T-helper 2 cell (primary cell): ENCODE results near the gene NXN.
"Not testable (repeated sequence)": the region's sequence is repeated elsewhere in the genome, so short reads cannot be mapped to it uniquely, and the experiment has no call there.

Experiments
- DNase-seq, 5 experiments: peaks; one replicate each; pipeline versions ENCODE4 v3.0.0 to v3.0.0-alpha.2; 2012 to 2022

NXN gene

GRCh38 chr17:882827-883585 is 96.6 kb downstream of the NXN start:
- DNase-seq: no peak

- no peak for DNase-seq
Measured at GRCh38 chr17:881778-882177, 97.8 kb downstream of the NXN start.

GRCh38 chr17:880443-881269 is 98.9 kb downstream of the NXN start:
- no peak for DNase-seq

GRCh38 chr17:879546-880442 is 99.8 kb downstream of the NXN start:
- DNase-seq: peak; percentile 35 to 77 (median 44)

GRCh38 chr17:877630-878029 is 101.9 kb downstream of the NXN start:
- no peak for DNase-seq

GRCh38 chr17:876272-876671 is 103.3 kb downstream of the NXN start:
- DNase-seq: peak in 3 of 5 experiments; percentile 9 to 79 (median 15)

- not testable (repeated sequence) for DNase-seq
Measured at GRCh38 chr17:874590-874989, 105.0 kb downstream of the NXN start.

- DNase-seq: no peak
Measured at GRCh38 chr17:872855-873254, 106.7 kb downstream of the NXN start.

- no peak for DNase-seq
Measured at GRCh38 chr17:871751-872519, 107.6 kb downstream of the NXN start.

GRCh38 chr17:869567-870525 is 109.7 kb downstream of the NXN start:
- no peak for DNase-seq

- no peak for DNase-seq
Measured at GRCh38 chr17:869086-869485, 110.5 kb downstream of the NXN start.

- no peak for DNase-seq
Measured at GRCh38 chr17:867896-868489, 111.6 kb downstream of the NXN start.

- DNase-seq: not testable (repeated sequence)
Measured at GRCh38 chr17:867238-867637, 112.3 kb downstream of the NXN start.

GRCh38 chr17:866568-867103 is 112.9 kb downstream of the NXN start:
- no peak for DNase-seq

GRCh38 chr17:864315-864714 is 115.3 kb downstream of the NXN start:
- no peak for DNase-seq

- peak in 1 of 5 experiments; percentile 11 for DNase-seq
Measured at GRCh38 chr17:863880-864279, 115.7 kb downstream of the NXN start.

- no peak for DNase-seq
Measured at GRCh38 chr17:862582-862981, 117.0 kb downstream of the NXN start.

- no peak for DNase-seq
Measured at GRCh38 chr17:861364-861763, 118.2 kb downstream of the NXN start.

GRCh38 chr17:860805-861204 is 118.8 kb downstream of the NXN start:
- DNase-seq: no peak

GRCh38 chr17:859824-860195 is 119.8 kb downstream of the NXN start:
- DNase-seq: no peak
